NCI-H2196 treated with DMSO at 0.1 percent for 48 hours (cell line): ENCODE measurements around the gene TLCD3A.

ENCODE experiments used
- DNase-seq: peaks from one replicate; lab custom pipeline; 2025; ENCODE audit not compliant: unreplicated experiment; lab: John Stamatoyannopoulos, UW

Gene TLCD3A

DNA sequence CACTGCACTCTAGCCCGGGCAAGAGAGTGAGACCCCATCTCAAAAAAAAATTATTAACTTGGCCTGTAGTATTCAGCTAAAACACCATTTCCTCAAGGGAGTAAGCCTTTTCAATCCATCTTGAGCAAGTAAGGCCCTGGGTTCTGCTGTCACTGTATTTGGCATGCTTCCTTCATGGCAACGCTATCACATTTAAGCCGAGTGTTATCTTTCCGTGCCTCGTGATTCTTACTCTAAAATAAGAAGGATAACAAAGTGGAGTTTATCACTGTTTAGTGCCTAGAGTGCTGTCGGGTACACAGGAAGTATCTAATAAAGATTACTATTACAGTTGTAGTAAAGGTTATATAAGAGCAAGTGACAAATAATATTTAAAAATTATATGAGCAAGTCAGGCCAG, 26.5 kb upstream of the TLCD3A start:
- DNase-seq, result no peak

DNA sequence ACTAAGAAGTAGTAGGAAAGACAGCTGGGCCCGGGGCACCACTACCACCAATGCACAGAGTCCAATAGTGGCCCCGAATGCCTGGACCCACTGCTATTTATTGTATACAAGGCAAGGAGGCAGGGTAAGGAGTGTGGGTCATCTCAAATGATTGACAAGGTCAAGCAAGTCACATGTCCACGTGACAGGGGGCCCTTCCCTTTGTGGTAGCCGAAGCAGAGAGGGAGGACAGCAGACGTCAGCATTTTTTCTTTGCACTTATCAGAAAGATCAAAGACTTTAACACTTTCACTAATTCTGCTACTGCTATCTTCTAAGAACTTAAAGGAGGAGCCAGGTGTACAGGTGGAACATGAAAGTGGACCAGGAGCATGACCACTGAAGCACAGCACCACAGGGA, 24.3 kb upstream of the TLCD3A start:
- DNase-seq, result no peak

DNA sequence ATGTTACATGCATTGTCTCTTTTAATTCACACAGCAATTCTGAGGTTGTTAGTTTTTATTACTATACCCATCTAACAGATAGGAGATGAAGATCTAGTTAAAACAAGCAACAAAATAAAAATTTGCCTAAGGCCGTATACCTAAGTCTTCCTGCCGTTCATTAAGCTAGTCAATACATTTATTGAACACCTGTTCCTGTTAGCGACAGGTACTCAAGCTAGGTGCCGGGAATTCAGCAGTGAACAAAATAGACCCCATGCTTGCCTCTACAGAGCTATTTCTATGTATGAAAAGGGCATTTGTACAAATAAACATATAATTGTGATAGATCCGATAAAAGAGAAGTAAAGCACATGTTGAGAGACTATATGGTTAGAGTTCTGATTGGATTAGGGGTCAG, 14.3 kb upstream of the TLCD3A start:
- DNase-seq, result no peak

DNA sequence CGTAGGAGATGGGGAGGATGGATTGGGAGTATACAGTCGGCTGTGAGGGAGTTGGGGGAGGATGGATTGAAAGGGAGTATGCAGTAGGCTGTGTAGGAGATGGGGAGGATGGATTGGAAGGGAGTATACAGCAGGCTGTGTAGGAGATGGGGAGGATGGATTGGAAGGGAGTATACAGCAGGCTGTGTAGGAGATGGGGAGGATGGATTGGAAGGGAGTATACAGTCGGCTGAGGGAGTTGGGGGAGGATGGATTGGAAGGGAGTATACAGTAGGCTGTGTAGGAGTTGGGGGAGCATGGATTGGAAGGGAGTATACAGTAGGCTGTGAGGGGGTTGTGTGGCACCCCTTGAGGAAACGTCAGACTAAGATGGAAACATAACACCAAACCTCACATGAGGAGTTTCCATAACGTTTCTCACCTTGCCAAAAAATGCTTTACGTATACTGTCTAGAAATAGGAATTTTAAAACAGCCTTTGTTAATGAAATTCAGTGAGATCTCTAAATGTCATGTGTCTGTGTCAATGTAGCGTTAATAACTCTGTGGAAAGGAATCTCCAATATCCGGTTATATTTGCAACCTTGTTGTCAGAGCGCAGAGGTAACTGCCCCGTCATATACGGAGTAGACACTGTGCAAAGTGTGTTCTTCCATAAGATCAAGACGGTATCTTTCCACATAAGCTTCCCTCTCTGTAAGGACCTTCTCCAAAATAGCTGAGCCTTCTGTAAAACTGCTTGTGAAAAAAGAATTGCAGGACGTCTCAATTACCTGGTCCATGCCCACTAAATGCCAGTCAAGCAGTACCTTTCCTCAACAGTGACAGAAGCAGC, 11.5 kb upstream of the TLCD3A start:
- DNase-seq, result no peak

DNA sequence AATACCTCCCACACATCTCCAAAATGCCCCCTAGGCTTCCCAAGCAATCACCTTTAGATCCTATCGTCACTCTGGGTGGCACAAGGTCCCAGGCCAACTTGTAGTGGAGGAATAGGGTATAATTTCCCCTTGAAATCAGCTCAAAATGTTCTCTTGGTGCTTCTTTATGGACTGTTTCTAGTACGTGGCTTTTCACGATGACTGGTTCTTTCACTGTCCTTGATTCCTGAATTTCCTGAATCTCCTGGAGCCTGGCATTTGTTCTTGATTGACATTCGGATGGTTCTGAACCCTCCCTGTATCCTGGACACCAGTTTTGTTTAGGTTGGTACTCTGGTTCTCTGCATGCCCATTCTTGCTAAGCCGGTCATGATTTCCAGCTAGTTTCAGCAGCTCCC, 10.9 kb upstream of the TLCD3A start:
- DNase-seq, result no peak

DNA sequence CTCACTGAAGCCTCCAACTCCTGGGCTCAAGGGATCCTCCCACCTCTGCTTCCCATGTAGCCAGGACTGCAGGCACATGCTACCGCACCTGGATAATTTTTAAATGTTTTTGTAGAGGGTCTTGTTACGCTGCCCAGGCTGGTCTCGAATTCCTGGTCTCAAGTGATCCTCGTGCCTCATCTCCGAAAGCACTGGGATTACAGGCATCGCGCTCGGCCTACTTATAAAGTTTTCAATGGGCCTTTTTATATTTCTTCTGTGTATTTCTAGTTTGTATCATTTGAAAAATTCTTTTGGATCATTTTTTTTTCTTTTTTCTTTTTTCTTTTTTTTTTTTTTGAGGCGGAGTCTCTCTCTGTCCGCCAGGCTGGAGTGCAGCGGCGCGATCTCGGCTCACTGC, 7.3 kb upstream of the TLCD3A start:
- no peak for DNase-seq

DNA sequence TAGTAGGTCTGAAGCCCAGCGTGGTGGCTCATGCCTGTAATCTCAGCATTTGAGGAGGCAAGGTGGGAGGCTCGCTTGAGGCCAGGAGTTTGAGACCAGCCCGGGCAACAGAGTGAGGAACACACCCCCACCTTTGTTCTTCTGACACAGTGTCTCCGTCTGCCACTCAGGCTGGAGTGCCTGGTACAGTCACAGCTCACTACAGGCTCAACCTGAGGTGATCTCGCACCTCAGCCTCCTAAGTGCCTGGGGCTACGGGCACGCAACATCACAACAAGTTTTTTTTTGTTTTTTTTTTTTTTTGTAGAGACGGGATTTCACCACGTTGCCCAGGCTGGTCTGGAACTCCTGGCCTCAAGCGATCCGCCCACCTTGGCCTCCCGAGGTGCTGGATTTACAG, 6.7 kb upstream of the TLCD3A start:
- no peak for DNase-seq

DNA sequence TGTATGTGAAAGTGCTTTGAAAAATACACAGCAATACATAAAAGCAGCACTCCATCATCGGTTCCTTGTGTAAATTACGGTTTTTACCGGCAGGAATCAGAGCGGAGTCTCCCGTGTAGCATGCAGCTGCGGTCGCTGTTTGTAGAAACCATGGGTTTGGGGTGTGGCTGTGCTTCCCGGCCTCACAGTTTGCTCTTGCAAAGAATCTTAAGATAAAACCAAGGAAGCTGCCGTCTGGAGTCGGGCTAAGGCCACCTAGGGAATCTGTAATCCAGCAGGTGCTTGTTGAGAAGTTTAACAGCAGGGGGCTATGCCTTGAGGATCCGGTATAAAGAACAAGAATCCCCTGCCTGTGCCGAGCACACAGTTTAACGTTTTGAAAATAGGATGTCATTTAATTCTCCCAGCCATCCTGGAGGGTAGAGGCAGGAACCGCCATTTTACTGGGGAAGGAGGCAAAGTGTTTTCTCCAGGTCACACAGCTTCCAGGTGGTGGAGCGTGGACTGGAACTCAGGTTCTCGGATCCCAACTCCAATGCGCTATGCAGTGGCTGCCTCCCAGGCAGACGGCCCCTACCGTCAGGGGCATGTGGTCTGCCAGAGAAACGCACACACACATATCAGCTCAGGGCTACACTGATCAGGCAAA, 6.0 kb upstream of the TLCD3A start:
- no peak for DNase-seq

DNA sequence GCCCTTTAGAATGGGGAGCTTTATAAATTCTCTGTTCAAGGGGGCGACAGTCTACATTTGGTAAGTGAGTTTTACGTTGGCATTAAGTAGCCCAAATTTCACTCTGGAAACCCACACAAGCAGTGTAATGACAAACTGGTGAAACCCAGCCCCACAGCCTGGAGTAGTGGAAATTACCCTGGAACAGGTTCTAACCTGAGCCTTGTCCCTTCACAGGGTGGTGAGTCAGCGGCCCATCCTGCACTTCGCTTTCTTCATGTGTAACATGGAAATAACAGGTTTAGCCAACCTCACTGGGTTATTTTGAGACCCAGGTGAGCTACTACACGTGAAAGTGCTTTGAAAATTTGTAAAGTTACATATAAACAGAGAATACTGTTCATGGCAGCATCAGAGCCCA, 3.5 kb upstream of the TLCD3A start:
- DNase-seq, result no peak

DNA sequence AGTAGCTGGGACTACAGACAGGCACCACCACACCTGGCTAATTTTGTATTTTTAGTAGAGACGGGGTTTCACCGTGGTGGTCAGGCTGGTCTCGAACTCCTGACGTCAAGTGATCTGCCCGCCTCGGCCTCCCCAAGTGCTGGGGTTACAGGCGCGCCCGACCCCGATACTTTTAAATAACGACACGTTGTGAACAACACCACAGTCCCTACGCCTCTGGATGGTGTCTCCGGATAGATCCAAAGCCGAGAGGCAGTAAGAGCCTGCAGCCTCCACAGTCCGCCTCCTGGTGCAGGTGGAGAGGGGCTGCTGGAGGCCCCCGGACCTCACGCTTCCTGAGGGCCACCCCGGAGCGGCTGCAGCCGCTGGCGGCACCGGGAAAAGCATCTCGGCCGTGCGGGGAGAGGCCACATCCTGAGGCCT, 741 bp upstream of the TLCD3A start:
- no peak for DNase-seq

DNA sequence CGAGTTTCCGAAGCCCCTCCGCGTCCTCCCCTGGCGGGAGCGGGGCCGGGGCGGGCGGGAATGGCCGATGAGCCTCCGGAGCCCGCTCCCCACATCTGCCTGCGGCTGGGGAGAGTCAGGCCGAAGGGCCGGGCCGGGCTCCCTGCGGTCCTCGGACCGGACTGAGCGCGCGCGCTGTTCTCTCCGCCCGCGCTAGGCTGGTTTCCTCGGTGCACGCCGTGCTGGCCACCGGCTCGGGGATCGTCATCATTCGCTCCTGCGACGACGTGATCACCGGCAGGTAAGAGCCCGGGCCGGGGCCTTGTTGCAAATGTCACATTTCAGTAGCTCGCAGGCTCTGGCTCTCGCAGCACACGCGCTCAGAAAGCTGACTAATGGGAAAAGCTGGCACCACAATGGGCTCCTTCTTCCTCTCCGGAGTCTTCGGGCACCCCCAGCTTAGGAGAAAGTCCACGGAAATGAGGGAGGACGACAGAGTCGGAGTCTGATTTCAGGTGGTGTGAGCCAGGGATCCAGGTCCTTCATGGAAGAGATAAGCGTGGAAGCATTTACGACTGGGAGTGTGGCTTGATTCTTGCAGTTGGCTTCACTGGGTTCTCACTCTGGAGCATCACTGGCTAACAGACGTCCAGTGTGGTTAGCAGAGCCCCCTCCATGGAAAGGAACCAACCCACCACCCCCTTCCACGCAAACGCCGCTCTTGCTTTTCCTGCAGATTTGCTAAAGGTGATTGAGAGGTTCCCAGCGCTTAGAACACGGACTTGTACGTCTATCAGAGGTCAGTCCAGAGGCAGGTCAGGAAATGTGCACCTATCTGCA, 715 bp downstream of the TLCD3A start:
- no peak for DNase-seq

DNA sequence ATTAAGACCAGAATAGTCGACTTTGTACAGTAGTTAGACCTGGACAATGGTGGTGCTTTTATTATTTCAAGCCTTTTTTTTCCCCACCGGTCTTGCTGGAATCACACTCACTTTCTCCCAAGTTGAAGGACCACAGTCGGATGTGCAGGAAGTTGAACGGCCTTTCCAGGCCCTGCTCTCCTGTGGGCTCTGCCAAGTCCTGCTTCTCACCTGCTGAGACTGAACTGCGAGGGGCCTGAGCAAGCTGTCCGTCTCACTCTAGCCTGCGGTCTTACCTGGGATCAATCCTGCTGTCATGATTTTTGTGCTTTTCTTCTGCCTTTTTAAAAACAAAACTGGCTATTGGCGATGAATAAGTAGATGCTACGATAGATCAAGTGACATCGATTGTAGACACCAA, 1.3 kb downstream of the TLCD3A start:
- DNase-seq, result no peak

DNA sequence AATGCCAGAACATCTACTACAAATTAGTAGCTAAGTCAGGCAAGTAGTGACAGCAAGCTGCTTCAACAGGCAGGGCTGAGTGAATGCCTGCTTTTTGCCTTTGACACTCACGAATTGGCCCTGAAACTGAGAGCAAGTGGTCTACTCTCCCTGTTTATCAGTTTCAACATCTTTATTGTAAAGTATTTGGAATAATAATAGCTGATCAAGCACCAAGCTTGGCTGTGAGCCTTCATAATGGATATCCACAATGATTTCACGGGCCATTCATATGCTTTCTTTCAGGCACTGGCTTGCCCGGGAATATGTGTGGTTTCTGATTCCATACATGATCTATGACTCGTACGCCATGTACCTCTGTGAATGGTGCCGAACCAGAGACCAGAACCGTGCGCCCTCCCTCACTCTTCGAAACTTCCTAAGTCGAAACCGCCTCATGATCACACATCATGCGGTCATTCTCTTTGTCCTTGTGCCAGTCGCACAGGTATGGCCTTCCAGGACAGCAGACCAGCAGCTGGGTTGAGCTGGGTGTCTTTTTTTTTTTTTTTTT, 5.2 kb downstream of the TLCD3A start:
- DNase-seq, result no peak

DNA sequence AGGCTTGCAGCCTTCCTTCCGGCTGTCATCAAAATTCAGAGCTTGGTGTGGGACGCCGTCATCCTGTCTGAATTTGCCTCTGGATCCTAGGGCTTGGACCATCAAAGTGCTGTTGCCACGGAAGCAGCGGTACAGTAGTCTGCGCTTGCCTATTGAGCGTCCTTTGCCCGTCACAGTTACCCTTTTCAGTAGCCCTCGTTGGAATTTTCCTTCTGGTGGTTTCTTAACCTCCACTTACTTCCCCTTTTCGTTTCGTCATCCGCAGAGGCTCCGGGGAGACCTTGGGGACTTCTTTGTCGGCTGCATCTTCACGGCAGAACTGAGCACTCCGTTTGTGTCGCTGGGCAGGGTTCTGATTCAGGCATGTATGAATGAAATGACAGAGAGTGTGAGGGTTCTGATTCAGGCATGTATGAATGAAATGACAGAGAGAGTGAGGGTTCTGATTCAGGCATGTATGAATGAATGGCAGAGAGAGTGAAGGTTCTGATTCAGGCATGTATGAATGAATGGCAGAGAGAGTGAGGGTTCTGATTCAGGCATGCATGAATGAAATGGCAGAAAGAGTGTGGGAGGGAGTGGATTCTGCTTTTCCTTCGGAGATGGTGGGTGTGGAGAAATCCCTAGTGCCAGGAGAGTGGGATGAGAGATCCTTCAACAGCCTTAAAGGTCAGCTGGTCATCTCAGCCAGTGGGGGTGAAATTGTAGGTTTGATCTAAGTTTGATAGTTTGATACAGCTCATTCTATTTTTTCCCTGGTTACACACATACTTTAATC, 8.0 kb downstream of the TLCD3A start:
- no peak for DNase-seq

DNA sequence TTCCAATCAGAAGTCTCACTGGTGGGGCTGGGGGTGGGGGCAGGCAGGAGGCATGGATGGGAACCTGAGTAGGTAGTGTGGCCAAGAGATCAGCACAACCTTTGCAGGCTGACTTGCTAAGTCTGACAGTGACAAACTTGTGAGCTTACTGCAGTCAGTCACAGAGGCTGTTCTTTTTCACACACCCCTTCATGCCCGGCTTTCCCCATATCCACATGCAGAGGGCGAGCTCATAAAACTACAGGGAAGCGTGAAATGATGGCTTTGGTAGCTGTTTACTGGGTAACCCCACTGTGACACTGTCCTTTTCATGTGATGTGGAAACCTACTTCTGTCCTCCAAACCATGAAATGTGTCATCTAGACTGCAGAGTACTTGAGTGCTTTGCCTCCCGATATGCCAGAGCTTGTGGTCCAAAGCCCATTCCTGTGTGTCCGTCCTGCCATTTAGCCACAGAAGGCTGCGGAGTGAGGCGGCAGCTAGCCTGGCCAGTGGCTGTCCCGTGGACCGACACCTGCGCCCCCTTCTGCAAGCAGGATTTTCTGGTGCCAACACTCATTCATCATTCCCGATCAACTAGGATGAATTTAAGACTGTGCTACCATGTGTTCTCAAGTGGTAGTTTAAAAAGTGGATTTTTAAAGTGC, 9.9 kb downstream of the TLCD3A start:
- no peak for DNase-seq

DNA sequence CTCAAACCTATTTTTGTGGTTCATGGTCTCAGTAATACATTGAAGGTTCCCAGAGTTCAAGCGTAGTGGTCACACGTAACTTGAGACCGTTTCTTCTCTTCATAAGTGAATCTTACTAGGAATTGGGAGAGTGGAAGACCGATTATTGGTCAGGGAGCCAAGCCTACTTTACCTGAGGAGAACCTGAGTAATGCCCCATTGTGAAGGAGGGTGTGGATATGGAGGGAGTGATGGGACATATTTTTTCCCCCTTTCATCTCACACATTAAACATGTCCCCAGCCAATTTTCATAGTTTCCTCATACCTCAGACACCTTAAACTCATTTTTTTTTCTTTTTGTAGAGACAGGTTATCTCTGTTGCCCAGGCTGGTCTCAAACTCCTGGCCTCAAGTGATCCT, 10.7 kb downstream of the TLCD3A start:
- DNase-seq, result no peak

DNA sequence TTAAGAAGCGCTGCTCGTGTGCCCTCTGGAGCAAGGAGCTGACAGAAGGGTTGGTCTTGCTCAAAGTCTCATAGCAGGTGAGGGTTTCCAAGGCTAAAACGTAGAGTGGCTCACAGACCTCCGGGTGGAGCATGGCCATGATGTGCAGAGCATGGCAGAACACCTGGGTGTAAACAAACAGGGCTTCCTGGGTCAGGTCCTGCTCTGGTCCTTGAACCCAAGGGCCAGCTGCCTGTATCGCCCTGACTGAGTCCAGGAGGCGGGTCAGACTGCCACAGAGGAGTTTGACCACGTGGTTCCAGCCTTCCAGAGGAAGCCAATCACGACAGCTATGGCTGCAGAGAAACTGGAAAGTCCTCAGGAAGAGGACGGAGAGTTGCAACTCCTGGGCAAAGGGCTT, 12.5 kb downstream of the TLCD3A start:
- no peak for DNase-seq

DNA sequence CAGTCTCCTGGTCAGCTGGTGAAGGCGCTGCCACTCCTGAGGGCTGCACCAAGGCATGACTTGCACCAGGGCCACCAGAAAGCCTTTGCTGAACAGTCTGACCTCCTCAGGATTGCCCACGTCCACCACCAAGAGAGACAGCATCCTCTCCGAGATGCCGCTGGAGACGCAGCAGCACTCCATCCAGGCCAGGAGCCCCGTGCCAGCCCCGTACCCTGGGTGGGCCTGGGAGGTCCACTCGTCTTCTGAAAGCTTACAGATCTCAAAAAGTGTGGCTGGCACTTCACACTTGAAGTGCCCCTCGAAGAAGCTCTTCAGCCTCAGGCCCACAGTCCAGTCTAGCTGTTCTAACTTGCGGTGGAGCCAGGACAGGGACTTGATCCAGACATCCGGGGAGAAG, 13.0 kb downstream of the TLCD3A start:
- no peak for DNase-seq

DNA sequence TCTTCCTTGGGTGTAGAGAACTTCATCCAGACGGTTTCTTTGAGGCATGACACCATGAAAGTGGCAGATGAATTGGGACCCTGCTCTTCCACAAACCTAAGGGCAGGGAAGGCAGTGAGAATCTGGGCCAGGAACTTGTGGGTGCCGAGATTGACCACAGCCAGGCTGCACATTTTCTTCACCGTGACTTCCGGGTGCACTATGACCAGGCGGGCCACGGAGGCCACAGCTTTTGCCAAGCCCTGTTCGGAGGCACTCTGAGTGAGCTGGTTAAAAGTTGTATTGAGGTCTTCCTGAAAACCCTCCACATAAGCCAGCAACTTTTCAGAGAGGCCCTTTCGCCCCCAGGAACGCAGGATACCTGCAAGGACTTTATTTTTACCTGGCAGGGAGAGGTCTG, 13.8 kb downstream of the TLCD3A start:
- DNase-seq, result no peak
